Stimulated activated naive CD8-positive, alpha-beta T cell treated with anti-CD3 and anti-CD28 coated beads, Interleukin-15, amount 100 ng/mL, for 72 hours (primary cell): Measurements from ENCODE around the gene ANKRD24.
"Not testable (repeated sequence)": the region's sequence is repeated elsewhere in the genome, so short reads cannot be mapped to it uniquely, and the experiment has no call there.

Experiments used
- ATAC-seq: fragments of 150-1000 bp; cut with Tn5 transposase; 2 replicates; pipeline ENCODE4 v1.10.0; 2021; ENCODE audit warnings: mild to moderate bottlenecking, moderate library complexity
- DNase-seq, 2 donors: peaks; one replicate each; pipeline ENCODE4 v3.0.0; 2021 to 2022
- H3K27ac Mint-ChIP-seq, 2 donors: one replicate each; pipeline ENCODE4 v1.8.0; 2022; ENCODE audit warnings: mild to moderate bottlenecking in 2 of 2, mixed read lengths in 2 of 2, moderate library complexity in 2 of 2
- H3K27me3 Mint-ChIP-seq: one replicate; pipeline ENCODE4 v1.8.0; 2022; ENCODE audit warnings: mixed read lengths
- H3K4me1 Mint-ChIP-seq: one replicate; pipeline ENCODE4 v1.8.0; 2022; ENCODE audit warnings: mild to moderate bottlenecking, mixed read lengths
- H3K4me3 Mint-ChIP-seq, 2 donors: one replicate each; pipeline ENCODE4 v1.8.0; 2022; ENCODE audit warnings: mild to moderate bottlenecking in 2 of 2, mixed read lengths in 2 of 2, moderate library complexity in 1 of 2
- H3K9me3 Mint-ChIP-seq, 2 donors: one replicate each; pipeline ENCODE4 v1.8.0; 2022; ENCODE audit warnings: mixed read lengths in 2 of 2

ANKRD24 gene

DNA sequence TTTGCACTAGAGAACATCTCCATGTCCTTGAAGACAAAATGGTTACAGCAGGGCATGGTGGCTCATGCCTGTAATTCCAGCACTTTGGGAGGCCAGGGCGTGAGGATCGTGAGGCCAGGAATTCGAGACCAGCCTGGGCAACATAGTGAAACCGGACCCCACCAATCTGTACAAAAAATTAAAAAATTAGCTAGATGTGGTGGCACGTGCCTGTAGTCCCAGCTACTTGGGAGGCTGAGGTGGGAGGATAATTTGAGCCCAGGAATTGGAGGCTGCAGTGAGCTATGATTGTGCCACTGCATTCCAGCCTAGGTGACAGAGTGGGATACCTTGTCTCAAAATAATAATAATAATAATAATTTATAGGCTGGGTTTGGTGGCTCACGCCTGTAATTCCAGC lies 47.7 kb downstream of the ANKRD24 start:
- H3K27ac Mint-ChIP-seq, H3K4me3 Mint-ChIP-seq, H3K9me3 Mint-ChIP-seq, DNase-seq, ATAC-seq: not testable (repeated sequence)
- H3K4me1 Mint-ChIP-seq = peaks cover 20% of the 10 kb centered on the region
- peaks cover 20% of the 10 kb centered on the region for H3K27me3 Mint-ChIP-seq

DNA sequence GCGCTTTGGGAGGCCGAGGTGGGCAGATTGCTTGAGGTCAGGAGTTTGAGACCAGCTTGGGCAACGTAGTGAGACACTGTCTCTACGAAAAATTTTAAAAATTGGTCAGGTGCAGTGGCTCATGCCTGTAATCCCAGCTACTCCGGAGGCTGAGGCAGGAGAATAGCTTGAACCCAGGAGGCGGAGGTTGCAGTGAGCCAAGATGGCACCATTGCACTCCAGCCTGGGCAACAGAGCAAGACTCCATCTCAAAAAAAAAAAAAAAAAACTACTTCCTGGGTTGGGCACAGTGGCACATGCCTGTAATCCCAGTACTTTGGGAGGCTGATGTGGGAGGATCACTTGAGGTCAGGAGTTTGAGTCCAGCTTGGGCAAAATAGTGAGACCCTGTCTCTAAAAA lies 49.0 kb downstream of the ANKRD24 start:
- H3K4me3 Mint-ChIP-seq, H3K27ac Mint-ChIP-seq, ATAC-seq, H3K9me3 Mint-ChIP-seq, DNase-seq: not testable (repeated sequence)
- peaks cover 13% of the 10 kb centered on the region for H3K4me1 Mint-ChIP-seq
- peaks cover 20% of the 10 kb centered on the region for H3K27me3 Mint-ChIP-seq

DNA sequence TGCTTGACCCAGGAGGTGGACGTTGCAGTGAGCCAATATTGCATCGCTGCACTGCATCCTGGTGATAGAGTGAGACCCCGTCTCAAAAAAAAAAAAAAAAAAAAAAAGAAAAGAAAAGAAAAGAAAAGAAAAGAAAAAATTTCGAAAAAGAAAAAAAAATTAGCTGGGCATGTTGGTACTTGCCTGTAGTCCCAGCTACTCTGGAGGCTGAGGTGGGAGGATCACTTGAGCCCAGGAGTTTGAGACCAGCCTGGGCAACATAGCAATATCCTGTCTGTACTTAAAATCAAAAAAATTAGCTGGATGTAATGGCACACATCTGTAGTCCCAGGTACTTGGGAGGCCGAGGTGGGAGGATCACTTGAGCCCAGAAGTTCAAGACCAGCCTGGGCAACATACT lies 49.6 kb downstream of the ANKRD24 start:
- Mint-ChIP-seq H3K4me1 (peaks cover 11% of the 10 kb centered on the region), H3K27me3 (peaks cover 20% of the 10 kb centered on the region)
- not testable (repeated sequence) for H3K9me3 Mint-ChIP-seq, H3K27ac Mint-ChIP-seq, ATAC-seq, H3K4me3 Mint-ChIP-seq, DNase-seq

DNA sequence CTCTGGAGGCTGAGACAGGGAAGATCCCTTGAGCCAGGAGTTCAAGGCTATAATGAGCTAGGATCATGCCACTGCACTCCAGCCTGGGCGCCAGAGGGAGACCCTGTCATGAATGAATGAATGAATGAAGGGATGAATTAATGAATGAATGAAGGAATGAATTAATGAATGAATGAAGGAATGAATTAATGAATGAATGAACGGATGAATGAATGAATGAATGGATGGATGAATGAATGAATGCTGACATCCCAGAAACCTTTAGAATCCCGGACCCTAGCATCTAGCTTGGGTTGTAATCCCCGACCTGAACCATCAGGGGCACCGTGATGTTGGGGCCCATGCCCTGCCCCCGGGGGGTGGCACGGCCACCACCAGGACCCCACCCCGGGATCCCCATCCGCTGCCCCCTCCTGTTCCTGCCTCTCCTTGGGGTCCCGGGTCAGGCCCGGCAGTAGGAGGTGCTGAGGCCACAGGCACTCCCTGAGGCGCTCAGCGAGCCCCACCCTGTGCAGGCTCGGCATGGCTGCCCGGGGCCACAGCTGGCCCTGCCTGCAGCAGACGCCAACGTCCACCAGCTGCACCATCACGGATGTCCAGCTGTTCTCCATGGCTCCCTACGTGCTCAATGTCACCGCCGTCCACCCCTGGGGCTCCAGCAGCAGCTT lies 50.3 kb downstream of the ANKRD24 start:
- H3K27ac Mint-ChIP-seq = no peak overlapping the region
- peaks cover 11% of the 10 kb centered on the region for H3K4me1 Mint-ChIP-seq
- H3K9me3 Mint-ChIP-seq = no peaks in the 10 kb centered on the region
- ATAC-seq (no peak), DNase-seq (peak in 1 of 2 donors; percentile 27)
- H3K27me3 Mint-ChIP-seq = peaks cover 20% of the 10 kb centered on the region
- H3K4me3 Mint-ChIP-seq = peak overlapping the region in 1 of 2 donors; percentile 25

DNA sequence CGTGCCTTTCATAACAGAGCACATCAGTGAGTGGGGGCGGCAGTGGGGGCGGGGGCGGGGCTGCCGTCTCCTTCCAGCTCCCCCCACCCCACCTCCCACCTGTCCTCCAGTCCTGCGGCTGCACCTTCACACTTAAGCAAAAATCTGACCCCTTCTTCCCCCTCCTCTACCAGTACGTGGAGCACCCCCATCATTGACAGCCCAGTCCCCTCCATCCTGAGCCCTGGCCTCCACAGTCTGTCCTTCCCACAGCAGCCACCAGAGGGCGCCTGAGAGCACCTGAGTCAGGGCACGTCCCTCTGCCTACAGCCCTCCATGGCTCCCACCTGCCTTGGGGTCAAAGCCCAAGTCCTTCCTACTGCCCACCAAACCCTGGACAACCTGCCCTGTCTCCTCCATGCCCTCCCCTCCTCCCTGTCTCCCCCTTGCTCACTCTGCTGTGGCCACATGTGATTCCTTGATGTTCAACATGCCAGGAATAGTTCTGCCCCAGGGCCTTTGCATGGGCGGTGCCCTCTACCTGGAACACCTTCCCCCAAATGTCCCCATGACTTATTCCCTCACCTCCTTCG lies 50.9 kb downstream of the ANKRD24 start:
- Mint-ChIP-seq H3K27ac (peak overlapping the region in 1 of 2 donors; percentile 50), H3K9me3 (no peaks in the 10 kb centered on the region), H3K27me3 (peaks cover 20% of the 10 kb centered on the region), H3K4me3 (peak overlapping the region; percentile 2 to 67), H3K4me1 (peaks cover 11% of the 10 kb centered on the region)
- ATAC-seq (peak; percentile 39), DNase-seq (peak; percentile 80 to 84)

DNA sequence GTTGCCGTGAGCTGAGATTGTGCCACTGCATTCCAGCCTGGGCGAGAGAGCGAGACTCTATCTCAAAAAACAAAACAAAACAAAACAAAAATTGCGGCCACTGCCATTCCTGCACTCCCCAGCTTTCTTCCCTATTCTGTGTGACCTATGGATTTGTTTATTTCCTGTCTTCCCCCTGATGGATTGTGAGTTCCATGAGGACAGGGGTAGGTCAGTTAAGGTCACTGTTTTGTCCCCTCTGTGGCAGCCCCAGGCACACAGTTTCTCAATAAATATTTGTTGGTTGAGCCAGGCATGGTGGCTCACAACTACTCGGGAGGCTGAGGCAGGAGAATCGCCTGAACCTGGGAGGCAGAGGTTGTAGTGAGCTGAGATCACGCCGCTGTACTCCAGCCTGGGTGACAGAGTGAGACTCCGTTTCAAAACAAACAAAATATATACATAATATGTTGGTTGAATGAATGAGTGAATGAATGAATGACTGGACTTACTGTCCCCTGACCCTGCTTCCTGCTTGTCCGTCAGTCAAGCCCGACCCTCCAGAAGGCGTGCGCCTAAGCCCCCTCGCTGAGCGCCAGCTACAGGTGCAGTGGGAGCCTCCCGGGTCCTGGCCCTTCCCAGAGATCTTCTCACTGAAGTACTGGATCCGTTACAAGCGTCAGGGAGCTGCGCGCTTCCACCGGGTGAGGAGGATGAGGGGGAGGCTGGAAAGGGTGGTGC lies 51.8 kb downstream of the ANKRD24 start:
- Mint-ChIP-seq H3K27ac (no peak overlapping the region), H3K4me3 (no peak overlapping the region), H3K9me3 (no peaks in the 10 kb centered on the region), H3K4me1 (peaks cover 11% of the 10 kb centered on the region), H3K27me3 (peaks cover 20% of the 10 kb centered on the region)
- DNase-seq = no peak
- no peak for ATAC-seq

DNA sequence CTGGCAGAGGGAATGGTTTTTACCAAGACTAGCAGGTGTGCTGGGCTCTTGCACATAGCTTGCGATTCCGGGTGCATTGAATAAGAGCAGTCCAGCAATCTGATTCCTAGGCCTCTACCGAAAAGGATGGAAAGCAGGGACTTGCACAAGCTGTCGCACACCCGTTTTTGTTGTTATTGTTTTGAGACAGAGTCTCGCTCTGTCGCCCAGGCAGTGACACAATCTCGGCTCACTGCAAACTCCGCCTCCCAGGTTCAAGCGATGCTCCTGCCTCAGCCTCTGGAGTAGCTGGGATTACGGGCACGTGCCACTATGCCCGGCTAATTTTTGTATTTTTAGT lies 52.3 kb downstream of the ANKRD24 start:
- peaks cover 20% of the 10 kb centered on the region for H3K27me3 Mint-ChIP-seq
- H3K4me1 Mint-ChIP-seq = peaks cover 11% of the 10 kb centered on the region
- no peak overlapping the region for H3K4me3 Mint-ChIP-seq
- DNase-seq = no peak
- H3K27ac Mint-ChIP-seq = no peak overlapping the region
- no peaks in the 10 kb centered on the region for H3K9me3 Mint-ChIP-seq
- ATAC-seq = no peak

DNA sequence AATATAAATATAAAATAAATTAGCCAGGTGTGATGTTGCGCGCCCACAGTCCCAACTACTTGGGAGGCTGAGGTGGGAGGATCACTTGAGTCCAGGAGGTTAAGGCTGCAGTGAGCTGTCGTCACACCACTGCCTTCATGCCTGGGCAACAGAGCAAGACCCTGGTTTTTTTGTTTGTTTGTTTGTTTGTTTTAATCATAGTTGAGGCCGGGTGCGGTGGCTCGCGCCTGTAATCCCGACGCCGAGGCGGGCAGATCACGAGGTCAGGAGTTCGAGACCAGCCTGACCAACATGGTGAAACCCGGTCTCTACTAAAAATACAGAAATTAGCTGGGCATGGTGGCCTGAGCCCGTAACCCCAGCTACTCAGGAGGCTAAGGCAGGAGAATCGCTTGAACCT lies 55.0 kb downstream of the ANKRD24 start:
- peaks cover 20% of the 10 kb centered on the region for H3K27me3 Mint-ChIP-seq
- not testable (repeated sequence) for DNase-seq, ATAC-seq, H3K9me3 Mint-ChIP-seq, H3K27ac Mint-ChIP-seq, H3K4me3 Mint-ChIP-seq
- H3K4me1 Mint-ChIP-seq = peaks cover 11% of the 10 kb centered on the region

DNA sequence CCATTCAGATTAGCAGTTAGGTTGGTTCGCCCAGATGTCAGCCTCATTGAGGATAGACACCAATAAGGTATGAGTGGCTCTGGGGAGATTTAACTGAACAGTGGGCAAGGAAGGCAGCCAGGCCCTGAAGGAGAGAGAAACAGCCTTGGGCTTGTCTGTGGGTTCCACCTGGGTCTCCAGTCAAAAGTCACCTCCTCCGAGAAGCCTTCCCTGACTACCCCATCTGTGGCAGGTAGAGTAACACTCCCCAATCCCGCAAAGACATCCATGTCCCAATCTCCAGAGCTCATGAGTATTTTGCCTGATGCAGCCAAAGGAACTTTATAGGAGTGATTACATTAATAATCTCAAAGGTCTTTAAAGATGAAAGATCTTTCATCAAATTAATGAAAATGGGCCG lies 56.3 kb downstream of the ANKRD24 start:
- H3K4me3 Mint-ChIP-seq = no peak overlapping the region
- H3K9me3 Mint-ChIP-seq = peaks cover 0 to 7% of the 10 kb centered on the region in 2 donors
- peaks cover 11% of the 10 kb centered on the region for H3K27me3 Mint-ChIP-seq
- H3K4me1 Mint-ChIP-seq = no peaks in the 10 kb centered on the region
- H3K27ac Mint-ChIP-seq = no peak overlapping the region
- ATAC-seq (no peak), DNase-seq (no peak)

DNA sequence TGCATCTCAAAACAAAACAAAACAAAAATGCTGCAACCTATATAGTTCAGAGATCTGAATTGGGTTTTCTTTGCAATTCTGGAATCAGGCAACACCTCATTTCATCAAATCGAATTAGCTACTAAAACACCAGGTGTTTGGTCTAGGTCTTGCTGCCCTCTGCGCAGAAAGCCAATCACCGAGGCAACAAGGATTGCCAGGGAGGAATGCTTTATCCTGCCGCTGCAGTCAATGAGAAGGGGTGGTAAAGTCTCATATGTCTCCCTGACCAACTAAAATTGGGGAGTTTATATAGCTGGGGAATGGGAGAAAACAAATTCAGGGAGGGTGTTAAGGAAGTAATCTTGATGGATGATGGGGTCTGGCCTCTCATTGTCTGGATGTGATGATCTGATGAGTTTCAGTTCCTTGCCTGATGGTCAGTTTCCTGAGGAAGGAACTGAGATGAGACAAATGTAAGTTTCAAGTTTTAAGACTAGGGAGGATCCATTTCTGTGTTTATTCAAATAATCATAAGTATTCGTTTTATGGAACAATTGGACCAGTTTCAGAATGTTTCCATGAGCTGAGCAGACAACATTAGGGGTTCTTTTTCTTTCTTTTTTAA lies 59.4 kb downstream of the ANKRD24 start:
- H3K27ac Mint-ChIP-seq = no peak overlapping the region
- peaks cover 0 to 7% of the 10 kb centered on the region in 2 donors for H3K9me3 Mint-ChIP-seq
- no peaks in the 10 kb centered on the region for H3K27me3 Mint-ChIP-seq
- peaks cover 5% of the 10 kb centered on the region for H3K4me1 Mint-ChIP-seq
- no peak overlapping the region for H3K4me3 Mint-ChIP-seq
- DNase-seq (no peak), ATAC-seq (no peak)

DNA sequence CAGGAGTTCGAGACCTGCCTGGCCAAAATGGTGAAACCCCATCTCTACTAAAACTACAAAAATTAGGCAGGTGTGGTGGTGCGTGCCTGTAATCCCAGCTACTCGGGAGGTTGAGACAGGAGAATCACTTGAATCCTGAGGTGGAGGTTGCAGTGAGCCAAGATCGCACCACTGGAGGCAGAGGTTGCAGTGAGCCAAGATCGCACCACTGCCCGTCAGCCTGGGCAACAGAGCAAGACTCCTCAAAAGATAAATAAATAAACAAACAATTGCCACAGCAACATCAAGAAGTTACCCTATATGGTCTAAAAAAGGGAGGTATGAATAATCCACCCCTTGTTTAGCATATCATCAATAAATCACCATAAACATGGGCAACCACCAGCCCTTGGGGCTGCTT lies 63.4 kb downstream of the ANKRD24 start:
- ATAC-seq = not testable (repeated sequence)
- Mint-ChIP-seq H3K4me1 (peaks cover 21% of the 10 kb centered on the region), H3K27ac (peak overlapping the region in 1 of 2 donors; percentile 99)

DNA sequence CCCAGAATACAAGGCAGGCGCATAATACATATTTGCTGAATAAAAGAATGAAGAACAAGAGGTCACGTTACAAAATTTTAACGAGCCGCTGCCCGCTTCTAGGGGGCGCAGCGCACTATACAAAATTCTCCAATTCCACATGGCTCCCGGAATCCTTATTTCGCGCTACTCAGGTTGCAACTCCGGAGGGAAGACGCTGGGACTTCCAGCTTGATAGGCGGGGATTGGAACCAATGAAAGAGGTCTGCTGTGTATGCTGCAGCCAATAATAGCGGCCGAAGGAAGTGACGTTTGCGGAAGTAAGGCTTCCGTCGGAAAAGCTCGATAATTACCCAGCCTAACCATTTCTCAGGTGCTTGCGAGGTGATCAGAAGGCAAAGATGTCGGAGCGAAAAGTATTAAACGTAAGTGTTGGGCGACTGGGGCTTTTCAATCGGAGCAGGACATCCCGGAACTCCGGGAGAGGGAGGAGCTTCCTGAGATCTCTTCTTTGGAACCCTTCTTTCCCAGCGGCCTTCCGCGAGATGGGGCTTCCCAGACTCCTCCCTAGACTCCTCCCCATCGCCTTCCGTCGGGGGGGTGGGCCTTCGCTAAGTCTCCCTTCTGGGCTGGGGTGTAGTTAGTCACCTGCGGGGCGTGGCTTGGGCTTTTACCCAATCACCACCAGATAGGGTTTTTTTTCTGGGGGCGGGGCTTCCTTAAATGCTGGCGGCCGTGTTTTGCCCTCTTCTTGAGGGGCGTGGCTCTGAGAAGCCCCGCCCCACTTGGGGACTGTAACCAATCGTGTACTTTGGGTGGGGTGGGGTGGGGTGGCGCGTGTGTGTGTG lies 64.5 kb downstream of the ANKRD24 start, which contains the start of gene YJU2:
Gene YJU2, plus strand, starts transcription at position 314 of the 827 bp plus-strand sequence. Its CDS starts 67 bp downstream, at position 381.
- peak within 1 kb of the TSS; percentile 88 to 90 for H3K4me3 Mint-ChIP-seq
- H3K9me3 Mint-ChIP-seq = peaks cover 0 to 2% of the 10 kb centered on the region in 2 donors
- H3K4me1 Mint-ChIP-seq = peaks cover 21% of the 10 kb centered on the region
- H3K27me3 Mint-ChIP-seq = no peaks in the 10 kb centered on the region
- DNase-seq (peak; percentile 98), ATAC-seq (peak; percentile 97)
- H3K27ac Mint-ChIP-seq = peak within 1 kb of the TSS; percentile 99

More for the DNA sequence above, 63.4 kb downstream of the ANKRD24 start:
- H3K4me3 Mint-ChIP-seq = peak overlapping the region; percentile 88 to 90
- DNase-seq, H3K27me3 Mint-ChIP-seq, H3K9me3 Mint-ChIP-seq: not testable (repeated sequence)

DNA sequence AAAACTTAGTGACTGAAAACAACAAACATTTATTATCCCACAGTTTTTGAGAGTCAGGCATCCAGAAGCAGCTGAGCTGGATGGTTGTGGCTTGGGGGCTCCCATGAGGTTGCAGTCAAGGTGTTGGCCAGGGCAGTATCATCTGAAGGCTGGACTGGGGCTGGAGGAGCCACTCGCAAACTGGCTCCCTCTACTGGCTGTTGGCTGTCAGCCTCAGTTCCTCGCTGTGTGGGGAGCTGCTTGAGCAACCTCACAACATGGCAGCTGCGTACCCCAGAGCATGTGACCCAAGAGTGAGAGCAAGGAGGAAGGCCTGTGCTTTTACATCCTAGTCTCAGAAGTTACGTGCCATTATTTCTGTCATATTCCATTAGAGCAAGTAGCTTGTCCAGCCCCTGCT lies 74.1 kb downstream of the ANKRD24 start:
- Mint-ChIP-seq H3K4me3 (no peak overlapping the region), H3K27ac (no peak overlapping the region)
- ATAC-seq = no peak

DNA sequence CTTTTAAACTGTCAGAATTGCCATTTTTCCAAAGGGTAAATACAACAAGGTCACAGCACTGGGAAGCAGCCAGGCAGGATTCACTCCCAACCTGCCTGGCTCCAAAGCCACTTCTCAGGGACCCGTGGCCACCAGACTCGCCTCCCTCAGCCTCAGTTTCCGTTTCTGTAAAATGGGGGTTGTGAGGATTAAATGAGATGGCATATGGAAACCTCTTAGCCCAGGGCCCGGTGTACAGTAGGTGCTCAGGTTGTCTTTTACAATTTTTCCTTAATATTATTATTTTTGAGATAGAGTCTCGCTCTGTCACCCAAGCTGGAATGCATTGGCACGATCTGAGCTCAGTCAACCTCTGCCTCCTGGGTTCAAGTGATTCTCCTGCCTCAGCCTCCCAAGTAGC lies 74.5 kb downstream of the ANKRD24 start:
- no peaks in the 10 kb centered on the region for H3K27me3 Mint-ChIP-seq
- H3K4me3 Mint-ChIP-seq = no peak overlapping the region
- peak overlapping the region in 1 of 2 donors; percentile 27 for H3K27ac Mint-ChIP-seq
- no peaks in the 10 kb centered on the region for H3K4me1 Mint-ChIP-seq
- ATAC-seq = no peak
- no peak for DNase-seq
- peaks cover 6 to 9% of the 10 kb centered on the region in 2 donors for H3K9me3 Mint-ChIP-seq

More for the DNA sequence above, 74.1 kb downstream of the ANKRD24 start:
- Mint-ChIP-seq H3K9me3 (peaks cover 6 to 9% of the 10 kb centered on the region in 2 donors), H3K4me1 (no peaks in the 10 kb centered on the region), H3K27me3 (no peaks in the 10 kb centered on the region)
- no peak for DNase-seq

DNA sequence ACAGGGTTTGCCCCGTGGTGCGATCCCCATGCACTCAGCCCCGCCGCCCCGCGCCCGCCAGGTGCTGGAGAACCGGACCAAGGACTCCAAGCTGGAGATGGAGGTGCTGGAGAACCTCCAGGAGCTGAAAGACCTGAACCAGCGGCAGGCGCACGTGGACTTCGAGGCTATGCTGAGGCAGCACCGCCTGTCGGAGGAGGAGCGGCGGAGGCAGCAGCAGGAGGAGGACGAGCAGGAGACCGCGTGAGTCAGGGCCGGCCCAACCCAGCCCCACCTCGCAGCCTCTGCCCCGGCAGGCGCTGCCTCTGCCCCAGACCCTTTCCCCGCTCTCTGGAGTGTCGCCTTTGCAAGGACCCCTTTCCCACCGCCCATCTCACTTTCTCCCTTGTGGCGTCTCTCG lies 75.7 kb downstream of the ANKRD24 start:
- ATAC-seq (no peak), DNase-seq (no peak)
- peaks cover 6 to 9% of the 10 kb centered on the region in 2 donors for H3K9me3 Mint-ChIP-seq
- H3K4me1 Mint-ChIP-seq = peaks cover 2% of the 10 kb centered on the region
- no peak overlapping the region for H3K4me3 Mint-ChIP-seq
- H3K27ac Mint-ChIP-seq = peak overlapping the region in 1 of 2 donors; percentile 37
- no peaks in the 10 kb centered on the region for H3K27me3 Mint-ChIP-seq
